Motor neuron (in vitro differentiated cells): ENCODE measurements around the gene TBX10. TPM values are rescaled to one million over a fixed set of nuclear protein-coding genes. Genes with fewer than 3 reads are reported as not detected.
A peak's percentile ranks its signal among the peaks of the same experiment; 100 is the strongest.
"Not testable (repeated sequence)": the region's sequence is repeated elsewhere in the genome, so short reads cannot be mapped to it uniquely, and the experiment has no call there.

Experiments
- ATAC-seq, 8 experiments: fragments of 200-7000 bp; cut with Tn5 transposase; replicated peaks in 6 of 8; 2 replicates each; pipeline ENCODE4 v1.8.0; 2021; ENCODE audit warnings: mild to moderate bottlenecking in 8 of 8, moderate library complexity in 8 of 8
- H3K27ac ChIP-seq, 2 donors: fragments of 250-450 bp; sonication (Bioruptor Pico); 2 replicates each; pipeline ENCODE4 v1.9.0; 2021; ENCODE audit warnings: antibody characterized with exemption in 2 of 2, mild to moderate bottlenecking in 2 of 2, moderate library complexity in 1 of 2
- H3K4me1 ChIP-seq, 2 donors: fragments of 250-450 bp; sonication (Bioruptor Pico); replicated peaks in 1 of 2; 2 replicates each; pipeline ENCODE4 v1.6.1; 2021; ENCODE audit warnings: antibody characterized with exemption in 2 of 2, mild to moderate bottlenecking in 2 of 2, moderate library complexity in 1 of 2
- H3K4me3 ChIP-seq, 5 donors: fragments of 250-450 bp; sonication (Bioruptor Pico); 2 replicates each; pipeline ENCODE4 v1.9.0; 2021; ENCODE audit warnings: antibody characterized with exemption in 5 of 5, mild to moderate bottlenecking in 5 of 5, moderate library complexity in 4 of 5
- WGBS, 10 experiments: fragments of 450-650 bp; shearing (Covaris generic); methylation state at CpG; one replicate each; pipeline ENCODE4 v1.0.0; 2022; 5-methylcytosine and 5-hydroxymethylcytosine counted together
- in situ Hi-C, 9 experiments: fragments of 400-800 bp; cut with MboI; loops; one replicate each; pipeline ENCODE4 v1.15.0; 2021; ENCODE audit warnings: low sequenced_read_pairs in 9 of 9, low pct_unique_long_range_greater_than_20kb in 2 of 9; ENCODE audit not compliant: unreplicated experiment in 9 of 9
- total RNA-seq, 8 experiments: library from RNA; unstranded; fragments of 300-600 nt; gene quantifications; 2 replicates each; pipeline versions ENCODE4 v1.2.3 to v1.2.4, GENCODE V29; 2022

Gene TBX10
- total RNA-seq, 8 experiments from 2014 or later: 0.22 to 0.71 (median 0.37) TPM; not detected in 3

DNA sequence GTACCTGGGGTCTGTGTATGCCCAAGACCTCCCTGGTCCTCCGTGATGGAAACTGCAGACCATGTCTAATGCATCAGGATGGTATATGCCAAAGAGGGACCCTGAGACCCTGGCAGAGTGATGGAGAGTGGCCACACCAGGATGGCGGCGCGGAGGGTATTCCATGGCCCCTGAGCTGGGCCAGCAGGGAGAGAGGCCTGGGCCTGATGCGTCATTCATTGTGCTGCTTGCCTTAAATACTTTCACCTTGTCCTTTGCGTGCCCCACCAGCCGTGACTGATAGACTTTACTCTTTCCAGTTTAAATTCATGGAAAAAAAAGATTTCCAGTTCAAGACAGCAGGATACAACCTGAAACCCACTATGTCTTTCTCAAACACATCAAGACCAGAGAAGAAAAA lies 38.5 kb downstream of the TBX10 start:
- in situ Hi-C loops: no loop called here
- Histone ChIP-seq H3K4me3 (no peak overlapping the region), H3K27ac (no peak overlapping the region), H3K4me1 (peaks cover 4 to 10% of the 10 kb centered on the region in 2 donors)
- WGBS, 10 experiments: 33 to 100% (median 82%) methylated on average over 1 to 7 of the region's 7 CpGs; no CpG with 5 or more reads in 3 of the 10 experiments
- ATAC-seq: no peak

- WGBS, 10 experiments: 8 to 76% (median 53%) methylated on average over 1 to 6 of the region's 7 CpGs; no CpG with 5 or more reads in 1 of the 10 experiments
Observed at GRCh38 chr11:67600324-67601029, 39.1 kb downstream of the TBX10 start.

GRCh38 chr11:67599149-67599548 lies 40.4 kb downstream of the TBX10 start:
- Histone ChIP-seq H3K4me1 (peaks cover 0 to 5% of the 10 kb centered on the region in 2 donors), H3K4me3 (no peak overlapping the region), H3K27ac (no peak overlapping the region)
- WGBS, 10 experiments: 0 to 56% (median 0%) methylated on average over 1 of the region's 1 CpG; no CpG with 5 or more reads in 3 of the 10 experiments
- in situ Hi-C loops: no loop called here
- no peak for ATAC-seq

More at GRCh38 chr11:67600324-67601029, 39.1 kb downstream of the TBX10 start:
- Histone ChIP-seq H3K4me1 (peaks cover 0 to 8% of the 10 kb centered on the region in 2 donors), H3K4me3 (no peak overlapping the region), H3K27ac (no peak overlapping the region)
- no peak for ATAC-seq
- in situ Hi-C loops: no loop called here

- ATAC-seq, H3K4me3 ChIP-seq, H3K4me1 ChIP-seq, in situ Hi-C loops, H3K27ac ChIP-seq: not testable (repeated sequence)
- 93% methylated on average over 6 of the region's 26 CpGs; no CpG with 5 or more reads in 9 of the 10 experiments for WGBS, 10 experiments
Observed at GRCh38 chr11:67597963-67598362, 41.6 kb downstream of the TBX10 start.

DNA sequence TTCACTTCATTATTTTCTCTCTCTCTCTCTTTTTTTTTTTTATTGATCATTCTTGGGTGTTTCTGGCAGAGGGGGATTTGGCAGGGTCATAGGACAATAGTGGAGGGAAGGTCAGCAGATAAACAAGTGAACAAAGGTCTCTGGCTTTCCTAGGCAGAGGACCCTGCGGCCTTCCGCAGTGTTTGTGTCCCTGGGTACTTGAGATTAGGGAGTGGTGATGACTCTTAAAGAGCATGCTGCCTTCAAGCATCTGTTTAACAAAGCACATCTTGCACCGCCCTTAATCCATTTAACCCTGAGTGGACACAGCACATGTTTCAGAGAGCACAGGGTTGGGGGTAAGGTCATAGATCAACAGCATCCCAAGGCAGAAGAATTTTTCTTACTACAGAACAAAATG lies 42.1 kb downstream of the TBX10 start:
- H3K27ac ChIP-seq, ATAC-seq, H3K4me1 ChIP-seq, in situ Hi-C loops, H3K4me3 ChIP-seq: not testable (repeated sequence)
- WGBS, 10 experiments: no CpG with 5 or more reads among the region's 3 CpGs

DNA sequence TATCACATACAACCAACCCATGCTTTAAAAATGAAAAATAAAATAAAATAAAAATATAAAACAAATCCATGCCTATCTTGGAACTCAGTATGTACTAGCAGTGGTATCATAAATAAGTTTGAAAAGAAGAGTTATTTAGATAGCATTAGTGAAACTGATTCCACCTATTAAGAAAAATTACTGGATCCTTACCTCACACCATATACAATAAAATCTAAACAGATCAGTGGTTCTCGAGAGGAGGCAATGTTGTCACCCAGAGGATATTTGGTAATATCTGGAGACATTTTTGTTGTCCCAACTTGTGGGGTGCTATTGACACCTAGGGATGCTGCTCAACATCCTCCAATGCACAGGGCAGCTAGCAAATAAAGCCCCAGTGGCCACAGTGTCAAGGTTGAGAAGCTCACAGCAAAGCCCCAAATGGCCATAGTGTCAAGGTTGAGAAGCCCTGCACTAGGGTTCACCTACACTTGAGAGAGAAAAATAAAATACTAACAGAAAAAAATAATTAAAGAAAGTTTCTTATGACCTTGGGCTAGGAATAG lies 42.7 kb downstream of the TBX10 start:
- WGBS, 10 experiments: 0 to 100% (median 83%) methylated on average over 1 of the region's 1 CpG; no CpG with 5 or more reads in 5 of the 10 experiments
- Histone ChIP-seq H3K4me3 (no peak overlapping the region), H3K27ac (no peak overlapping the region), H3K4me1 (no peaks in the 10 kb centered on the region)
- ATAC-seq: no peak
- in situ Hi-C loops: no loop called here

DNA sequence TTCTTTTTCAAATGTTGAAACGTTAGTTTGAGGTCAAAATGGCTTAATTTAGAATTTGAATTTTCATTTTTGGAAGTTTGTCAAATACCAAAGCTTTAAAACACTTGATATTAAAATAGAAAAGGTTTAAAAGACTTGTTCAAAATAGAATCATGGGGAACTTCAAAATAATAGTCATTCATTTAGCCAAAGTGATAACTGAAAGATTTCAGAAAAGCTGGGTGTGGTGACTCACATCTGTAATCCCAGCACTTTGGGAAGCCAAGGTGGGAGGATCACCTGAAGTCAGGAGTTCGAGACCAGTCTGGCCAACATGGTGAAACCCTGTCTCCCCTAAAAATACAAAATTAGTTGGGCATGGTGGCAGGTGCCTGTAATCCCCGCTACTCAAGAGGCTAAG lies 45.1 kb downstream of the TBX10 start:
- no peak overlapping the region for H3K4me3 ChIP-seq
- no peaks in the 10 kb centered on the region for H3K4me1 ChIP-seq
- WGBS, 10 experiments: 0 to 100% (median 46%) methylated on average over 1 to 3 of the region's 3 CpGs; no CpG with 5 or more reads in 1 of the 10 experiments
- H3K27ac ChIP-seq: no peak overlapping the region
- in situ Hi-C loops: no loop called here
- no peak for ATAC-seq

- Histone ChIP-seq H3K27ac (no peak overlapping the region), H3K4me3 (no peak overlapping the region), H3K4me1 (no peaks in the 10 kb centered on the region)
- peak in 1 of 8 experiments; percentile 10 for ATAC-seq
- WGBS, 10 experiments: 0 to 86% (median 33%) methylated on average over 1 to 3 of the region's 3 CpGs; no CpG with 5 or more reads in 3 of the 10 experiments
- in situ Hi-C loops: no loop called here
Observed at GRCh38 chr11:67593565-67593905, 46.0 kb downstream of the TBX10 start.

DNA sequence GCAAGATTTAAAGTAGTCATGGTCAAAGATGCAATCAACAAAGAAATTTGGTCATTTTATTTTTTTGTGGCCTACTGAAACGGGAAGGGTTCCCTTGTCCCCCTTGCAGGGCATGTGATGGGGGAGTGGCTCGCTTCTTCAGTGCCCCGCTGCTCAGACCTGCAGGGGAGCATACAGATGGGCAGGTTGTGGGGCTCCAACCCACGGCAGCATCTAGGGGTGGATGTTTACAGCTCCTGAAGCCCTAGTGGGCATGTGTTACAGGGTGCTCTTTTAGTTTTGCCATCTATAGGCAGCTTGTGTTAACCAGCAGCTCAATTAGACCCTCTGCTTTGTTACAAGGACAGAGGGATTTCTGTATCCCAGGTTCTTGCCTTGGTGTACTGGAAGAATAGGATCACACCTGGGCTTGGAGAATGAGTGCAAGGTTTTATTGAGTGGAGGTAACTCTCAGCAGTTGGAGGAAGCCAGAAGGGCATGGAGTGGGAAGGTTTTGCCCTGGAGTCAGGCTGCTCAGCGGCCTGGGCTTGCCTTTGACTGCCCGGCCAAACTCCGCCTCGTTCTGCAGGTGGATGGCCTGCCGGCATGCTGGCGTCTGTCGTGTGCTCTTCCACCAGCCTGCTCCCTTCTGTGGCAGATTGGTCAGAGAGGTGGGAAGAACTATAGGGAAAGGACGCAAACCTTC lies 46.5 kb downstream of the TBX10 start:
- Histone ChIP-seq H3K4me1 (no peaks in the 10 kb centered on the region), H3K4me3 (no peak overlapping the region), H3K27ac (no peak overlapping the region)
- ATAC-seq: peak in 1 of 8 experiments; percentile 14
- WGBS, 10 experiments: 0 to 80% (median 52%) methylated on average over 1 to 6 of the region's 12 CpGs; no CpG with 5 or more reads in 4 of the 10 experiments
- in situ Hi-C loops: no loop called here

- in situ Hi-C loops, ATAC-seq, H3K27ac ChIP-seq, H3K4me3 ChIP-seq: not testable (repeated sequence)
- WGBS, 10 experiments: 65 to 100% (median 84%) methylated on average over 1 to 5 of the region's 11 CpGs; no CpG with 5 or more reads in 4 of the 10 experiments
- H3K4me1 ChIP-seq: peaks cover 7 to 11% of the 10 kb centered on the region in 2 donors
Observed at GRCh38 chr11:67588899-67589415, 50.6 kb downstream of the TBX10 start.

GRCh38 chr11:67588136-67588503 lies 51.4 kb downstream of the TBX10 start:
- Histone ChIP-seq H3K4me3 (no peak overlapping the region), H3K27ac (no peak overlapping the region), H3K4me1 (peaks cover 7 to 11% of the 10 kb centered on the region in 2 donors)
- in situ Hi-C loops: no loop called here
- ATAC-seq: no peak
- WGBS, 10 experiments: 91 to 100% (median 100%) methylated on average over 1 of the region's 1 CpG; no CpG with 5 or more reads in 7 of the 10 experiments

DNA sequence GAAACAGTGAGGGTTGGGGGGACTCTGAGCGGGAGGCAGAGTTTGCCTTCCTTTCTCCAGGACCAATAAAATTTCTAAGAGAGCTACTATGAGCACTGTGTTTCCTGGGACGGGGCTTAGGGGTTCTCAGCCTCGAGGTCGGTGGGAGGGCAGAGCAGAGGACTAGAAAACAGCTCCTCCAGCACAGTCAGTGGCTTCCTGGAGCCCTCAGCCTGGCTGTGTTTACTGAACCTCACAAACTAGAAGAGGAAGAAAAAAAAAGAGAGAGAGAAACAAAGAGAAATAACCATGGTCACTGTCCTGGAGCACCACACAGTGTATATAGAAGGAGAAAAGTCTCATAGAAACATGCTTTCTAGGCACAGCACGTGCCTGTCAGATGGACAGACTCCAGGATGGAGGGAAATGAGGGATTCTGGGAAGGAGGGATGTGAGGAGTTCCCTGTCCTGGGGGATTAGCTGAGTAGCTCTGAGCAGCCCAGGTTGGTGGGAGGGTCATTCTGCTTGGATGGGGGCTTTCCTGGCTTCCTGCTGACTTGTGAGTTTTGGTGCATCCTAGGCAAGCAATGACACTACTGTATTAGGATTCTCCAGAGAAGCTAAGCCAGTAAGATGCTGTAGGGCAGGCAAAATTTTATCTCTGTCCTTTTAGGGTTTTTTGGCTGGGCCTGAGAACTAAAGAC lies 52.9 kb downstream of the TBX10 start:
- in situ Hi-C loops: no loop called here
- 75 to 100% (median 86%) methylated on average over 1 to 4 of the region's 5 CpGs; no CpG with 5 or more reads in 2 of the 10 experiments for WGBS, 10 experiments
- H3K4me1 ChIP-seq: peaks cover 20 to 24% of the 10 kb centered on the region in 2 donors
- no peak for ATAC-seq
- H3K4me3 ChIP-seq: no peak overlapping the region
- no peak overlapping the region for H3K27ac ChIP-seq

DNA sequence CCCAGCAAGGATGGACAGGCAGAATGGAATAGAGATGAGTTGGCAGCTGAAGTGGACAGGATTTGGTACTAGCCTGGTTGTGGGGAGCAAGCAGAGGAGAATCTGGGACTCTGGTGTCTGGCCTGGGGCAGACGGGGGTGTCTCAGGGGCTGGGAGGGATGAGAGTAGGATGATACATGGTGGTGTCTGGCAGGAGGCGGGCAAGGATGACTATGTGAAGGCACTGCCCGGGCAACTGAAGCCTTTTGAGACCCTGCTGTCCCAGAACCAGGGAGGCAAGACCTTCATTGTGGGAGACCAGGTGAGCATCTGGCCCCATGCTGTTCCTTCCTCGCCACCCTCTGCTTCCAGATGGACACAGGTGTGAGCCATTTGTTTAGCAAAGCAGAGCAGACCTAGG lies 53.7 kb downstream of the TBX10 start:
- in situ Hi-C loops: no loop called here
- H3K4me3 ChIP-seq: no peak overlapping the region
- ATAC-seq: no peak
- WGBS, 10 experiments: 67 to 100% methylated on average over 1 of the region's 4 CpGs; no CpG with 5 or more reads in 8 of the 10 experiments
- peaks cover 27 to 32% of the 10 kb centered on the region in 2 donors for H3K4me1 ChIP-seq
- no peak overlapping the region for H3K27ac ChIP-seq
